OCI-LY7 (cell line): ENCODE results near the gene CRYBB1.

Source experiments
- CTCF ChIP-seq: fragments of 200-600 bp; sonication (generic); conservative IDR thresholded peaks from 2 replicates; pipeline ENCODE4 v1.5.1; 2014; ENCODE audit warnings: mild to moderate bottlenecking, antibody characterized with exemption, low read length, moderate library complexity, mixed read lengths
- EZH2phosphoT487 ChIP-seq: fragments of 200-600 bp; sonication (generic); IDR thresholded peaks from 2 replicates; pipeline ENCODE4 v1.6.1; 2018; ENCODE audit warnings: low read depth, borderline replicate concordance, mild to moderate bottlenecking, mixed run types, antibody characterized with exemption, low read length, moderate library complexity, mixed read lengths

GRCh38 chr22:26620197-26620596 is 2.4 kb upstream of the CRYBB1 start:
- no peak for TF ChIP-seq CTCF
- no peak for TF ChIP-seq EZH2phosphoT487
